ENCODE measurements around the gene GHRH. TPM values are rescaled to one million over a fixed set of nuclear protein-coding genes. Genes with fewer than 3 reads are reported as not detected.

The GHRH gene
- total RNA-seq, 1 donor from 2014 or later = not detected

DNA sequence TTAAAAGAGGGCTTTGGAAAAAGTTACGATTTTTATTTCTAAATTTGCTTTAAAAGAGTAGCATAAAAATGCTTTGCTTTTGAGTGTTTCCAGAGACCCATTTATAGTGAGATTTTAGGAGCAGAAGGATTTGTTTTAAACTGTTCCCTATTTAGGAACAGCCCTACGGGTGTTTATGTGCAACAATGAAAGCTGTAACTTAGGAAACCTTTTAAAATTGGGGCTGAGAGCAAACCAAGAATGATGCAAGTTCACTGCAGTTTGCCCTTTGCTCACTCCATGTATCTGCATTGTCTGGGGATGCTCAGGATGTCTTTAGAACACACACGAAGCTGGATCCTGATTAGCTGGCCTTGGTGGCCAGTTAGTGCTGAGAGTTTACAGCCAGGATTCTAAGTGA is 40.9 kb downstream of the GHRH start:
- H3K4me3 Mint-ChIP-seq (ENCODE audit: unreplicated experiment) = no peak overlapping the region
- no peak for TF ChIP-seq CTCF (IDR thresholded peaks at IDR 0.05; ENCODE audit: unreplicated experiment)
- no peaks in the 10 kb centered on the region for H3K9me3 Mint-ChIP-seq (ENCODE audit: unreplicated experiment)
- H3K27me3 Mint-ChIP-seq (ENCODE audit: unreplicated experiment) = no peaks in the 10 kb centered on the region
- DNase-seq (ENCODE audit: low spot score) = no peak
- H3K27ac Mint-ChIP-seq (ENCODE audit: unreplicated experiment) = no peak overlapping the region
- peaks cover 30% of the 10 kb centered on the region for H3K36me3 Mint-ChIP-seq (ENCODE audit: low read depth, unreplicated experiment)
- H3K4me1 Mint-ChIP-seq (ENCODE audit: unreplicated experiment) = no peaks in the 10 kb centered on the region

DNA sequence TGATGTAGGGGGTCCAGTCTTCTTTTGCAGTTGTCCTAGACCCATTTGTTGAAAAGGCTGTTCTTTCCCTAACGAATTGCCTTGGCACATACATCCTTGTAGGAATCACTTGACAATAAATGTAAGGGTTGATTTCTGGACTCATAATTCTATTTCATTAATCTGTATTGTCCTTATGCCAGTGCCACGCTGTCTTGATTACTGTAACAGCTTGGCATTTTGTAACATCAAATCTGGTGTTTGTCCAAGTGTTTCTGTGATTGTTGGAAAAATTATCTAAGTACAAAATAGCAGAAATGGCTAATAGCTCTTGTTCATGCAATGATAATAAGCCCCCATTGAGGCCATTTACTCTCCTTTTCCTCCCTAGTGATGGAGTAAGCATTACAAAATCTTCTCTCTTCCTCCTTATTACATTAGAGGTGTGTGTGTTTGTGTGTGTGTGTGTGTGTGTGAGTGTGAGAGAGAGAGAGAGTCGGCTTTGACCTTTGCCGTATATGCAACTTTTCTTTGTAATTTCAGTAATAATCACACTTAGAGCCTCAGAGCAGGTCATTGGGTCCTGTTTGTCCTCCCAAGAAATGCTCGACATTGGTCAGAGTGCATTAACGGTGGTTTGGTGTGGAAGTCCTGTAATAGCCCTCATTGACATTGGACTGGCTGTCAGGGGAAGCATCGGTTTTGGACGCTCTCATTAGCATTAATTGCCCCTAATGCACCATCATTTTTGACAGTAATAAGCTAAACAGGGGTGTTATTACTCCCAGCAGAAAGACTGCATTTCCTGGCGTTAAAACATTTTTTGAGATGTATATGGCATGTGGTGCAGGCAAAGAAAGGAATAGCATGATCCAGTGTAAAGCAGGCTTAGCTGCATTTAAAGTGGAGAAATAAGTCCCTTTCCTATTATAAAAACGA is 41.6 kb downstream of the GHRH start:
- H3K36me3 Mint-ChIP-seq (ENCODE audit: low read depth, unreplicated experiment) = peaks cover 24% of the 10 kb centered on the region
- no peaks in the 10 kb centered on the region for H3K9me3 Mint-ChIP-seq (ENCODE audit: unreplicated experiment)
- no peaks in the 10 kb centered on the region for H3K4me1 Mint-ChIP-seq (ENCODE audit: unreplicated experiment)
- no peak overlapping the region for H3K27ac Mint-ChIP-seq (ENCODE audit: unreplicated experiment)
- DNase-seq (ENCODE audit: low spot score) = no peak
- no peaks in the 10 kb centered on the region for H3K27me3 Mint-ChIP-seq (ENCODE audit: unreplicated experiment)
- no peak overlapping the region for H3K4me3 Mint-ChIP-seq (ENCODE audit: unreplicated experiment)
- no peak for TF ChIP-seq CTCF (IDR thresholded peaks at IDR 0.05; ENCODE audit: unreplicated experiment)

DNA sequence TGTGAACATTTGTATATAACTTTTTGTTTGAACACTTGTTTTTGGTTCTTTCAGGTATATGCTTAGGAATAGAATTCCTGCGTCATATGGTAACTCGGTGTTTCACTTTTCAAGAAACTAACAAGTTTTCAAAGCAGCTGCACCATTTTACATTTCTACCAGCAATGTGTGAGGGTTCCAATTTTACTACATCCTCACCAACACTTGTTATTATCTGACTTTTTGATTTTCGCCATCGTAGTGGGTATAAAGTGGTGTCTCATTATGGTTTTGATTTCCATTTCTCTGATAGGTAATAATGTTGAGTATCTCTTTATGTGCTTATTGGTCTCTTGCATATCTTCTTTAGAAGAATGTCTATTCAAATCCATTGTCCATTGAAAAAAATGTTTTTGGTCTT is 42.6 kb downstream of the GHRH start:
- Mint-ChIP-seq H3K27me3 (ENCODE audit: unreplicated experiment) (no peaks in the 10 kb centered on the region), H3K4me1 (ENCODE audit: unreplicated experiment) (no peaks in the 10 kb centered on the region), H3K36me3 (ENCODE audit: low read depth, unreplicated experiment) (peaks cover 18% of the 10 kb centered on the region), H3K4me3 (ENCODE audit: unreplicated experiment) (no peak overlapping the region), H3K27ac (ENCODE audit: unreplicated experiment) (no peak overlapping the region), H3K9me3 (ENCODE audit: unreplicated experiment) (no peaks in the 10 kb centered on the region)
- no peak for DNase-seq (ENCODE audit: low spot score)
- no peak for TF ChIP-seq CTCF (IDR thresholded peaks at IDR 0.05; ENCODE audit: unreplicated experiment)

DNA sequence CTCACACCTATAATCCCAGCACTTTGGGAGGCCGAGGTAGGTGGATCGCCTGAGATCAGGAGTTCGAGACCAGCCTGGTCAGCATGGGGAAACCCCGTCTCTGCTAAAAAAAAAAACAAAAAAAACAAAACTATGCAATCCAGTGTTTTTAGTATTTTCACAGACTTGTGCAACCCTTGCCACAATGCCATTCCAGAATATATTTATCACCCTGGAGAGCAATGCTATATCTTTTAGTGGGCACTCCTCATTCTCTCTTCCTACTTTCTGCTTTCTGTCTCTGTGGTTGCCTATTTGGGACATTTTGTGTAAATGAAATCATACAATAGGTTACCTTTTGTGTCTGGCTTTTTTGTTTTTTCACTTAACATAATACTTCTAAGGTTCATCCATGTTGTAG is 43.2 kb downstream of the GHRH start:
- H3K4me1 Mint-ChIP-seq (ENCODE audit: unreplicated experiment) = no peaks in the 10 kb centered on the region
- no peak for DNase-seq (ENCODE audit: low spot score)
- H3K27ac Mint-ChIP-seq (ENCODE audit: unreplicated experiment) = no peak overlapping the region
- no peak for TF ChIP-seq CTCF (IDR thresholded peaks at IDR 0.05; ENCODE audit: unreplicated experiment)
- H3K4me3 Mint-ChIP-seq (ENCODE audit: unreplicated experiment) = no peak overlapping the region
- H3K9me3 Mint-ChIP-seq (ENCODE audit: unreplicated experiment) = no peaks in the 10 kb centered on the region
- H3K27me3 Mint-ChIP-seq (ENCODE audit: unreplicated experiment) = no peaks in the 10 kb centered on the region
- H3K36me3 Mint-ChIP-seq (ENCODE audit: low read depth, unreplicated experiment) = peaks cover 13% of the 10 kb centered on the region

- H3K27ac Mint-ChIP-seq (ENCODE audit: unreplicated experiment) = no peak overlapping the region
- no peaks in the 10 kb centered on the region for H3K9me3 Mint-ChIP-seq (ENCODE audit: unreplicated experiment)
- no peaks in the 10 kb centered on the region for H3K4me1 Mint-ChIP-seq (ENCODE audit: unreplicated experiment)
- H3K27me3 Mint-ChIP-seq (ENCODE audit: unreplicated experiment) = no peaks in the 10 kb centered on the region
- TF ChIP-seq CTCF (IDR thresholded peaks at IDR 0.05; ENCODE audit: unreplicated experiment) = no peak
- H3K36me3 Mint-ChIP-seq (ENCODE audit: low read depth, unreplicated experiment) = peaks cover 20% of the 10 kb centered on the region
- no peak overlapping the region for H3K4me3 Mint-ChIP-seq (ENCODE audit: unreplicated experiment)
- no peak for DNase-seq (ENCODE audit: low spot score)
Measured at GRCh38 chr20:37209661-37210314, 51.8 kb downstream of the GHRH start.

All from endothelial cell (in vitro differentiated cells).